Endodermal cell (in vitro differentiated cells): ENCODE data around the gene ABHD2. TPM values are rescaled to one million over a fixed set of nuclear protein-coding genes. Genes with fewer than 3 reads are reported as not detected.

Source experiments
- DNase-seq: peaks from one replicate; pipeline ENCODE4 v3.0.0-alpha.2; 2017
- H3K27ac ChIP-seq: 2 replicates; pipeline ENCODE4 v1.5.1; 2013; ENCODE audit warnings: mild to moderate bottlenecking, low read depth, low read length, moderate library complexity
- H3K27me3 ChIP-seq: 2 replicates; pipeline ENCODE4 v1.6.1; 2013; ENCODE audit warnings: mild to moderate bottlenecking, low read length, moderate library complexity; ENCODE audit not compliant: insufficient read depth, control insufficient read depth, poor library complexity, severe bottlenecking
- H3K36me3 ChIP-seq: 2 replicates; pipeline ENCODE4 v1.7.0; 2013; ENCODE audit warnings: mild to moderate bottlenecking, low read length, moderate library complexity; ENCODE audit not compliant: control insufficient read depth, insufficient read depth
- H3K4me1 ChIP-seq: one replicate; pipeline ENCODE4 v1.7.0; 2013; ENCODE audit warnings: low read length; ENCODE audit not compliant: control insufficient read depth, insufficient read depth
- H3K4me3 ChIP-seq: 2 replicates; pipeline ENCODE4 v1.5.1; 2013; ENCODE audit warnings: mild to moderate bottlenecking, low read length, moderate library complexity
- H3K9ac ChIP-seq: 2 replicates; pipeline ENCODE4 v1.6.1; 2013; ENCODE audit warnings: mild to moderate bottlenecking, low read length, moderate library complexity; ENCODE audit not compliant: poor library complexity, severe bottlenecking; ENCODE audit errors: extremely low read depth
- H3K9me3 ChIP-seq: 2 replicates; pipeline ENCODE4 v1.6.1; 2013; ENCODE audit warnings: mild to moderate bottlenecking, low read length, moderate library complexity; ENCODE audit not compliant: control insufficient read depth
- H3K27ac Mint-ChIP-seq: 2 replicates; pipeline ENCODE4 v1.8.0; 2020; ENCODE audit warnings: mixed read lengths
- H3K27me3 Mint-ChIP-seq: 2 replicates; pipeline ENCODE4 v1.8.0; 2021; ENCODE audit warnings: mild to moderate bottlenecking, mixed read lengths; ENCODE audit not compliant: insufficient read depth
- H3K36me3 Mint-ChIP-seq: 2 replicates; pipeline ENCODE4 v1.8.0; 2020; ENCODE audit warnings: low read depth, mixed read lengths
- H3K4me1 Mint-ChIP-seq: 2 replicates; pipeline ENCODE4 v1.8.0; 2020; ENCODE audit warnings: mixed read lengths
- H3K4me3 Mint-ChIP-seq: 2 replicates; pipeline ENCODE4 v1.8.0; 2020; ENCODE audit warnings: mild to moderate bottlenecking, moderate library complexity, mixed read lengths
- H3K9me3 Mint-ChIP-seq: 2 replicates; pipeline ENCODE4 v1.8.0; 2020; ENCODE audit warnings: mild to moderate bottlenecking, mixed read lengths
- WGBS, 2 experiments: methylation state at CpG; one replicate each; pipeline versions ENCODE4 v1.1.5 to v1.1.7; 2013; ENCODE audit warnings: missing lambda C conversion rate in 2 of 2, mixed read lengths in 1 of 2; ENCODE audit not compliant: insufficient coverage in 1 of 2, insufficient read length in 1 of 2; 5-methylcytosine and 5-hydroxymethylcytosine counted together
- total RNA-seq, 2 donors: library from RNA; stranded (reverse); fragmentation: NEBNext Ultra II Directional in 1 of 2; extraction: Animal tissue kit (Norgen Biotek cat#: 25700) in 1 of 2; gene quantifications; 2 replicates in 1 of 2; 3 replicates in 1 of 2; pipeline ENCODE4 v1.2.1, GENCODE V29; 2021
- TF ChIP-seq, protein P1 (sequence below): fragments of 200-600 bp; sonication (generic); conservative IDR thresholded peaks from 2 replicates; pipeline ENCODE4 v1.5.0; 2021; ENCODE audit warnings: antibody characterized with exemption, mild to moderate bottlenecking

The ABHD2 gene
- total RNA-seq, 2 donors from 2014 or later: 24.1 to 26.0 TPM

DNA sequence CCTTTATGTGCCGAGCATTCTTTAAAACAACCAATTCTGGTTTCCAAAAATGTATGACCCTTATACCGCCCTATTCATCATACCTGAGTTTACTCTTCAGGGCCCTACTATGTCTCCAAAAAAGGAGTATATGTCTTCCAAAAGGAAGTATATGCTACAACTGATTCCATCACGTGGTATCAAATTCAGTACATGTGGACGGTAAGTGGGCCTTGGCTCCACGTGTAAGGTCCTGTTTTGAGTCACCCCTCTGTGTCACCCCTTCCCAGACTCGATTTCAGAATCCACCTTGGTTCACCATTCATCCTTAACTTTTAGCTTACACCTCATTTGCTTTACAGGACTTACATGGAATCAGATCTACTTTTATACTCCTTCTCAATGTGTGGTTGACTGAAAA is 37.8 kb downstream of the ABHD2 start:
- Histone ChIP-seq H3K27ac (no peak overlapping the region), H3K9ac (no peak overlapping the region), H3K9me3 (no peaks in the 10 kb centered on the region), H3K4me3 (no peak overlapping the region), H3K36me3 (peaks cover 11% of the 10 kb centered on the region), H3K27me3 (no peaks in the 10 kb centered on the region), H3K4me1 (no peaks in the 10 kb centered on the region)
- Mint-ChIP-seq H3K27ac (no peak overlapping the region), H3K27me3 (no peaks in the 10 kb centered on the region), H3K4me1 (no peaks in the 10 kb centered on the region), H3K36me3 (peaks cover 9% of the 10 kb centered on the region), H3K4me3 (no peak overlapping the region), H3K9me3 (no peaks in the 10 kb centered on the region)
- WGBS, 2 experiments: 93 to 94% methylated on average over 6 of the region's 6 CpGs
- no peak for DNase-seq
- TF ChIP-seq, protein P1, sequence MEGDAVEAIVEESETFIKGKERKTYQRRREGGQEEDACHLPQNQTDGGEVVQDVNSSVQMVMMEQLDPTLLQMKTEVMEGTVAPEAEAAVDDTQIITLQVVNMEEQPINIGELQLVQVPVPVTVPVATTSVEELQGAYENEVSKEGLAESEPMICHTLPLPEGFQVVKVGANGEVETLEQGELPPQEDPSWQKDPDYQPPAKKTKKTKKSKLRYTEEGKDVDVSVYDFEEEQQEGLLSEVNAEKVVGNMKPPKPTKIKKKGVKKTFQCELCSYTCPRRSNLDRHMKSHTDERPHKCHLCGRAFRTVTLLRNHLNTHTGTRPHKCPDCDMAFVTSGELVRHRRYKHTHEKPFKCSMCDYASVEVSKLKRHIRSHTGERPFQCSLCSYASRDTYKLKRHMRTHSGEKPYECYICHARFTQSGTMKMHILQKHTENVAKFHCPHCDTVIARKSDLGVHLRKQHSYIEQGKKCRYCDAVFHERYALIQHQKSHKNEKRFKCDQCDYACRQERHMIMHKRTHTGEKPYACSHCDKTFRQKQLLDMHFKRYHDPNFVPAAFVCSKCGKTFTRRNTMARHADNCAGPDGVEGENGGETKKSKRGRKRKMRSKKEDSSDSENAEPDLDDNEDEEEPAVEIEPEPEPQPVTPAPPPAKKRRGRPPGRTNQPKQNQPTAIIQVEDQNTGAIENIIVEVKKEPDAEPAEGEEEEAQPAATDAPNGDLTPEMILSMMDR: no peak

DNA sequence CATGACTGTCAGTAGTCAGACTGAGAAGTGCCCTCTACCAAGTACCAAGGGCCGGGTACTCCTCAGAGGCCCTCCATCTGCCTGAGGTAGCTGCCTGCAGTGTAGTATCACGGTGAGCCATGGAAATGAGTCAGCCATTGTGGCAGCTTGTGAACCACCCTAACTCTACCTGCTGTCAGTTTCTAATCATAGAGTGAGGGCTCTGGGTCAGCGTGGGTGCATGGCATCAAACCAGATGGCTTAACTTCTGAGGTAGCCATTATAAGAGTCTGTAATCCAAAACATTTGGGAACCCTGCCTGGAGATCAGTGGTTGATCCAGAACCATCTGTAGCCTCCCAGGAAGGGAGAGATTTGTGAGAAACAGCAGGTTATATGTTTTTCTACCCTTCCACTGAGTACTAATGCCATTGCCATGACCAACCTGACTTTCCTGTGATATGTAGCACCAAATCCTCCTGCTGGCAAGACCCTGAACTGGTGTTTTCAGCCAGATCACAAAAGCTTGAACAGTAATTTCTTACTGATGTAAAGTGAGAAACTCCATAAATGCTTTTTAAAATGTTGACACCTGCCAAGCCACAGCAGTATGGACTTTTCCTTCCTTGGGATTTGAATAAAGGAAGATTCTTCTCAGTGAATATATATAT is 38.9 kb downstream of the ABHD2 start:
- Mint-ChIP-seq H3K9me3 (no peaks in the 10 kb centered on the region), H3K27ac (no peak overlapping the region), H3K36me3 (peaks cover 9% of the 10 kb centered on the region), H3K4me1 (no peaks in the 10 kb centered on the region), H3K27me3 (no peaks in the 10 kb centered on the region), H3K4me3 (no peak overlapping the region)
- Histone ChIP-seq H3K9ac (no peak overlapping the region), H3K36me3 (peaks cover 11% of the 10 kb centered on the region), H3K4me1 (no peaks in the 10 kb centered on the region), H3K27me3 (no peaks in the 10 kb centered on the region), H3K27ac (no peak overlapping the region), H3K4me3 (no peak overlapping the region), H3K9me3 (no peaks in the 10 kb centered on the region)
- TF ChIP-seq, protein P1: peak; percentile 59
- 95 to 100% methylated on average over 3 of the region's 3 CpGs for WGBS, 2 experiments
- DNase-seq: no peak

- H3K9ac ChIP-seq: no peak overlapping the region
- no peak overlapping the region for H3K27ac ChIP-seq
- Mint-ChIP-seq H3K9me3 (no peaks in the 10 kb centered on the region), H3K4me1 (no peaks in the 10 kb centered on the region), H3K36me3 (peaks cover 10% of the 10 kb centered on the region), H3K4me3 (no peak overlapping the region), H3K27me3 (no peaks in the 10 kb centered on the region), H3K27ac (no peak overlapping the region)
- TF ChIP-seq, protein P1: no peak
- WGBS, 2 experiments: 92 to 96% methylated on average over 3 to 6 of the region's 6 CpGs
- no peaks in the 10 kb centered on the region for H3K27me3 ChIP-seq
- peaks cover 11% of the 10 kb centered on the region for H3K36me3 ChIP-seq
- no peaks in the 10 kb centered on the region for H3K4me1 ChIP-seq
- no peaks in the 10 kb centered on the region for H3K9me3 ChIP-seq
- no peak overlapping the region for H3K4me3 ChIP-seq
- no peak for DNase-seq
Measured at GRCh38 chr15:89128320-89129122, 40.3 kb downstream of the ABHD2 start.
